H54 (cell line): ENCODE results near the gene BAX.
A peak's percentile ranks its signal among the peaks of the same experiment; 100 is the strongest.
"Not testable (repeated sequence)": the region's sequence is repeated elsewhere in the genome, so short reads cannot be mapped to it uniquely, and the experiment has no call there.

ENCODE experiments used
- DNase-seq: peaks from one replicate; pipeline ENCODE4 v3.0.0; 2011; ENCODE audit warnings: low spot score, mixed read lengths; ENCODE audit not compliant: insufficient read length
- FAIRE-seq: peaks from 3 replicates; lab custom pipeline; 2011; peaks lifted over from hg19 to GRCh38; lab: Jason Lieb, UNC
- POLR2A ChIP-seq: IDR thresholded peaks from 2 replicates; pipeline ENCODE4 v1.6.1; 2011; ENCODE audit warnings: low read depth, mild to moderate bottlenecking, low read length

Gene BAX

DNA sequence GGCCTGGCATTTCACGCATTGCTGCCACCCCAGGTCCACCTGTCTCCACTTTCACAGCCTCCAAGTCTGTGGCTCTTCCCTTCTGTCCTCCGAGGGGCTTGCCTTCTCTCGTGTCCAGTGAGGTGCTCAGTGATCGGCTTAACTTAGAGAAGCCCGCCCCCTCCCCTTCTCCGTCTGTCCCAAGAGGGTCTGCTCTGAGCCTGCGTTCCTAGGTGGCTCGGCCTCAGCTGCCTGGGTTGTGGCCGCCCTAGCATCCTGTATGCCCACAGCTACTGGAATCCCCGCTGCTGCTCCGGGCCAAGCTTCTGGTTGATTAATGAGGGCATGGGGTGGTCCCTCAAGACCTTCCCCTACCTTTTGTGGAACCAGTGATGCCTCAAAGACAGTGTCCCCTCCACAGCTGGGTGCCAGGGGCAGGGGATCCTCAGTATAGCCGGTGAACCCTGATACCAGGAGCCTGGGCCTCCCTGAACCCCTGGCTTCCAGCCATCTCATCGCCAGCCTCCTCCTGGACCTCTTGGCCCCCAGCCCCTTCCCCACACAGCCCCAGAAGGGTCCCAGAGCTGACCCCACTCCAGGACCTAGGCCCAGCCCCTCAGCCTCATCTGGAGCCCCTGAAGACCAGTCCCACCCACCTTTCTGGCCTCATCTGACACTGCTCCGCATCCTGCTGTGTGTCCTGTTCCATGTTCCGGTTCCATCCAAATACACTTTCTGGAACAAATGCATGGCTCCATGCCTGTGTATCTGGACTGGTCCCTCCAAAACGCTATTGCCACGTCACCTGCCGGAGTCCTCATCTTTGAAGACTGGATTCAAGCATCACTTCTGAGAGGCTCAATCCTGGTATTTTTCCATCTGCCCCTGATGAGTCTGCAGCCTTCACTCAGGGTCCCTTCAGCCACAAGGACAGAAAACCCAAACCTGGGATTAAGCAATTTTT lies 31.9 kb upstream of the BAX start:
- FAIRE-seq (no peak), DNase-seq (no peak)
- TF ChIP-seq POLR2A = no peak

GRCh38 chr19:48925240-48925843 lies 29.3 kb upstream of the BAX start:
- TF ChIP-seq POLR2A = no peak
- FAIRE-seq (no peak), DNase-seq (peak; percentile 33)

- DNase-seq, FAIRE-seq: not testable (repeated sequence)
Measured at GRCh38 chr19:48925890-48926289, 28.8 kb upstream of the BAX start.

DNA sequence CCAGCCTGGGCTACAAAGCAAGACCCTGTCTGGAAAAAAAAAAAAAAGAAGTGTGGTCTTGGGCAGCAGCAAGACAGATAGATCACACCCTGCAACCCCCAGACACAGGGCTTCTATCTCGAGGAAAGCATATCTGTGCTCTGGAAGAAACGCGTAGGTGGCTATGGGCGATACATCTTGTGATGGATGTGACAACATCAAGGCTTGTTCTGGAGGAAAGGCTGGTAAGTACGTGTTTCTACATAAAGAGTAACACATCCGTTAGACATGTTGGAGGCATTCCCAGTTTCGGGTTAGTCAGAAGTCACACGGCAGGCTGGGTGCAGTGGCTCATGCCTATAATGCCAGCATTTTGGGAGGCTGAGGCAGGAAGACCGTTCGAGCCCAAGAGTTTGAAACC lies 27.8 kb upstream of the BAX start:
- peak; percentile 96 for FAIRE-seq
- no peak for TF ChIP-seq POLR2A
- peak; percentile 46 for DNase-seq

DNA sequence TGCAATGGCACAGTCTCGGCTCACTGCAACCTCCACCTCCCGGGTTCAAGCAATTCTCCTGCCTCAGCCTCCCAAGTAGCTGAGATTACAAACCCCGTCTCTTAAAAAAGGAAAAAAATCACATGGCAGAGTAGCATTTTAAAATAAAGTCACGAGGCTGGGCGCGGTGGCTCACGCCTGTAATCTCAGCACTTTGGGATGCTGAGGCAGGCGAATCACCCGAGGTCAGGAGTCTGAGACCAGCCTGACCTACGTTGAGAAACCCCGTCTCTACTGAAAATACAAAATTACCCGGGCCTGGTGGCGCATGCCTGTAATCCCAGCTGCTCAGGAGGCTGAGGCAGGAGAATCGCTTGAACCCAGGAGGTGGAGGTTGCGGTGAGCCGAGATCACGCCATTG lies 27.0 kb upstream of the BAX start:
- not testable (repeated sequence) for FAIRE-seq, DNase-seq

- TF ChIP-seq POLR2A = no peak
- no peak for FAIRE-seq
- no peak for DNase-seq
Measured at GRCh38 chr19:48928164-48929025, 26.3 kb upstream of the BAX start.

- DNase-seq = peak; percentile 54
- no peak for TF ChIP-seq POLR2A
- FAIRE-seq = no peak
Measured at GRCh38 chr19:48933382-48933932, 21.2 kb upstream of the BAX start, which contains the start of gene DHDH. DHDH (plus strand) TSS chr19:48933699; CDS start chr19:48933722, 23 bp downstream.

GRCh38 chr19:48934837-48935236 lies 19.8 kb upstream of the BAX start:
- DNase-seq (no peak), FAIRE-seq (no peak)
- no peak for TF ChIP-seq POLR2A

DNA sequence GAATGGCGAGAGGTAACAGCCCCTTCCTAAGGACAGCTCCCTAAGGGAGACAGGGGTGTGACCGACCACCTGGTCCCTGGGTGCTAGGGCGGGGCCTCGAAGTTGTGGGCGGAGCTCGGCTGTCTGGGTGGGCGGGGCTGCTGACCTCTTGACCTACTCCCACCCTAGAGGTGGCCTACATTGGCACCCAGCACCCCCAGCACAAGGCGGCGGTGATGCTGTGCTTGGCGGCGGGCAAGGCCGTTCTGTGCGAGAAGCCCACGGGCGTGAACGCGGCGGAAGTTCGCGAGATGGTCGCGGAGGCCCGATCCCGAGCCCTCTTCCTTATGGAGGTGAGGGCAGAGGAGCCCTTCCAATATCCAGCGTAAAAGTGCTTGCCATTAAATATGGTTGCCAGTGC lies 18.8 kb upstream of the BAX start:
- DNase-seq (no peak), FAIRE-seq (no peak)
- TF ChIP-seq POLR2A = no peak

GRCh38 chr19:48938256-48938655 lies 16.4 kb upstream of the BAX start:
- no peak for DNase-seq
- no peak for TF ChIP-seq POLR2A
- no peak for FAIRE-seq

- TF ChIP-seq POLR2A = no peak
- no peak for FAIRE-seq
Measured at GRCh38 chr19:48940902-48941301, 13.8 kb upstream of the BAX start.

DNA sequence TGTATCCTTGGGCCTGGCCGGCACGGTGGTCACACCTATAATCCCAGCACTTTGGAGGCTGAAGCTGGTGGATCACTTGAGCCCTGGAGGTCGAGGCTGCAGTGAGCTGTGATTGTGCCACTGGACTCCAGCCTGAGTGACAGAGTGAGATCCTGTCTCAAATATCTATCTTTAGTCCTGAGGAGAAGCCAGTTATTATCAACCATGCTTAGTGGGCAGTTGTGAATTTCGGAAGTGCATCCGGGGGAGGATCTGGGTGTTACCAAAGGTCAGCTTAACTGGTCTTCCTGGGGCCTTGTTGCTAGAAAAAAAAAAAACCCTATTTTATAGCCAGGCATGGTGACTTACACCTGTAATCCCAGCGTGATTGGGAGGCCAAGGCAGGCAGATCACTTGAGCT lies 11.6 kb upstream of the BAX start:
- FAIRE-seq (no peak), DNase-seq (no peak)
- no peak for TF ChIP-seq POLR2A

More at GRCh38 chr19:48940902-48941301, 13.8 kb upstream of the BAX start:
- no peak for DNase-seq

- no peak for TF ChIP-seq POLR2A
- DNase-seq = no peak
- no peak for FAIRE-seq
Measured at GRCh38 chr19:48945415-48945814, 9.3 kb upstream of the BAX start.
